Vagina (tissue), 2 donors: ENCODE measurements around the gene PINLYP. TPM values are rescaled to one million over a fixed set of nuclear protein-coding genes. Genes with fewer than 3 reads are reported as not detected.

ENCODE experiments used
- DNase-seq, 2 donors: peaks; one replicate each; pipeline ENCODE4 v3.0.0-alpha.2; 2017; ENCODE audit errors: extremely low spot score in 2 of 2
- H3K27ac ChIP-seq: fragments of 200-600 bp; sonication (generic); one replicate; pipeline ENCODE4 v1.5.1; 2019
- H3K27me3 ChIP-seq: fragments of 200-600 bp; sonication (generic); one replicate; pipeline ENCODE4 v1.5.1; 2019
- H3K36me3 ChIP-seq, 2 donors: fragments of 200-600 bp; sonication (generic); one replicate each; pipeline ENCODE4 v1.5.1; 2017 to 2019
- H3K4me1 ChIP-seq: fragments of 200-600 bp; sonication (generic); one replicate; pipeline ENCODE4 v1.5.1; 2019
- H3K4me3 ChIP-seq, 2 donors: fragments of 200-600 bp; sonication (generic); 1 replicate in 1 of 2; 2 replicates in 1 of 2; pipeline ENCODE4 v1.5.1; 2016 to 2019
- H3K9me3 ChIP-seq: fragments of 200-600 bp; sonication (generic); one replicate; pipeline ENCODE4 v1.5.1; 2019
- POLR2A ChIP-seq, 2 donors: fragments of 450-650 bp; IDR thresholded peaks; one replicate each; pipeline ENCODE4 v1.6.1; 2017; ENCODE audit warnings: antibody characterized with exemption in 2 of 2, mild to moderate bottlenecking in 2 of 2, moderate library complexity in 2 of 2
- POLR2AphosphoS5 ChIP-seq, 2 donors: sonication (generic); formaldehyde crosslinking; IDR thresholded peaks; one replicate each; pipeline ENCODE4 v1.9.0; 2017; ENCODE audit warnings: antibody characterized with exemption in 2 of 2, mild to moderate bottlenecking in 2 of 2, low read depth in 1 of 2; ENCODE audit not compliant: insufficient read depth in 1 of 2
- intact Hi-C: fragments of 100-400 bp; cut with DNase I; formaldehyde crosslinking; loops from one replicate; pipeline ENCODE4 v1.15.1; 2023
- total RNA-seq: library from RNA; depleted of rRNA; stranded (reverse); fragments of >200 nt; gene quantifications from one replicate; pipeline ENCODE4 v1.2.3, GENCODE V29; 2016
- TF ChIP-seq, protein P1 (sequence below), 3 experiments: fragments of 450-650 bp in 2 of 3; fragments of 200-600 bp in 1 of 3; sonication (generic) in 1 of 3; IDR thresholded peaks; one replicate each; pipeline ENCODE4 v1.5.1; 2017 to 2019; ENCODE audit warnings: antibody characterized with exemption in 3 of 3, mild to moderate bottlenecking in 2 of 3, moderate library complexity in 2 of 3

Gene PINLYP
- total RNA-seq, 1 donor from 2014 or later, result 8.8 TPM

DNA sequence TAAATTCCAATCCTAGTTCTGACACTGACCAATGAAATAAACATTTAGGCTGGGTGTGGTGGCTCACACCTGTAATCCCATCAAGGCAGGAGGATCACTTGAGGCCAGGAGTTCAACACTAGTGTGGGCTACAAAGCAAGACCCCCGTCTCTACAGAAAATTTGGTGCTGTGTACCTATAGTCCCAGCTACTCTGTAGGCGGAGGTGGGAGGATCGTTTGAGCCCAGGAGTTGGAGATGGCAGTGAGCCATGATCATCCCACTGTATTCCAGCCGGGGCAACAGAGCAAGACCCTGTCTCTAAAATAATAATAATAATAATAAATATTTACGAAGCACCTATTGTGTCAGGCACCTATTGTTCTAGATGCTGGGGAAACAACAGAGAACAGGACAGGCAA, 13.7 kb downstream of the PINLYP start:
- H3K9me3 ChIP-seq, result no peaks in the 10 kb centered on the region
- no peaks in the 10 kb centered on the region for H3K27me3 ChIP-seq
- no peak overlapping the region for H3K4me3 ChIP-seq
- H3K36me3 ChIP-seq, result peaks cover 0 to 25% of the 10 kb centered on the region in 2 donors
- no peak for TF ChIP-seq POLR2AphosphoS5 (IDR thresholded peaks at IDR 0.05; ENCODE audit: insufficient read depth in 1 of 2, low read depth in 1 of 2)
- TF ChIP-seq, protein P1, sequence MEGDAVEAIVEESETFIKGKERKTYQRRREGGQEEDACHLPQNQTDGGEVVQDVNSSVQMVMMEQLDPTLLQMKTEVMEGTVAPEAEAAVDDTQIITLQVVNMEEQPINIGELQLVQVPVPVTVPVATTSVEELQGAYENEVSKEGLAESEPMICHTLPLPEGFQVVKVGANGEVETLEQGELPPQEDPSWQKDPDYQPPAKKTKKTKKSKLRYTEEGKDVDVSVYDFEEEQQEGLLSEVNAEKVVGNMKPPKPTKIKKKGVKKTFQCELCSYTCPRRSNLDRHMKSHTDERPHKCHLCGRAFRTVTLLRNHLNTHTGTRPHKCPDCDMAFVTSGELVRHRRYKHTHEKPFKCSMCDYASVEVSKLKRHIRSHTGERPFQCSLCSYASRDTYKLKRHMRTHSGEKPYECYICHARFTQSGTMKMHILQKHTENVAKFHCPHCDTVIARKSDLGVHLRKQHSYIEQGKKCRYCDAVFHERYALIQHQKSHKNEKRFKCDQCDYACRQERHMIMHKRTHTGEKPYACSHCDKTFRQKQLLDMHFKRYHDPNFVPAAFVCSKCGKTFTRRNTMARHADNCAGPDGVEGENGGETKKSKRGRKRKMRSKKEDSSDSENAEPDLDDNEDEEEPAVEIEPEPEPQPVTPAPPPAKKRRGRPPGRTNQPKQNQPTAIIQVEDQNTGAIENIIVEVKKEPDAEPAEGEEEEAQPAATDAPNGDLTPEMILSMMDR (IDR thresholded peaks at IDR 0.05), result no peak
- no peak for TF ChIP-seq POLR2A (IDR thresholded peaks at IDR 0.05)
- intact Hi-C loops, result no loop called here
- H3K27ac ChIP-seq, result no peak overlapping the region
- peaks cover 11% of the 10 kb centered on the region for H3K4me1 ChIP-seq
- no peak for DNase-seq

DNA sequence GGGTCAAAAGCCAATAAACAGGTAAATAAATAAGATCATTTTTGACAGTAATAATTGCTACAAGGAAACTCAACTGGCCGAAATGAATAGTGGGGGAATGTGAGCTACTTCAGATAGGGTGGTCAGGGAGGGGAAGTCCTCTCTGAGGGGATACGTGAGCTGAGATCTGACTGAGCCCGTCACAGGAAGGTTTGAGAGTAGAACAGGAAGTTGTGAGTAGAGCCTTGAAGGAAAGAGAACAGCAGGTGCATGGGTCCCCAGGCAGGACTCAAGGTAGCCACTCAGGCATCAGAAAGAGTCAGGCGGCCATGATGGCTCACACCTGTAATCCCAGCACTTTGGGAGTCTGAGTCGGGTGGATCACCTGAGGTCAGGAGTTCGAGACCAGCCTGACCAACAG, 14.1 kb downstream of the PINLYP start:
- no peaks in the 10 kb centered on the region for H3K9me3 ChIP-seq
- no peak overlapping the region for H3K27ac ChIP-seq
- no peak for TF ChIP-seq POLR2A (IDR thresholded peaks at IDR 0.05)
- TF ChIP-seq POLR2AphosphoS5 (IDR thresholded peaks at IDR 0.05; ENCODE audit: insufficient read depth in 1 of 2, low read depth in 1 of 2), result no peak
- TF ChIP-seq, protein P1 (IDR thresholded peaks at IDR 0.05), result no peak
- intact Hi-C loops, result no loop called here
- no peaks in the 10 kb centered on the region for H3K27me3 ChIP-seq
- H3K4me1 ChIP-seq, result peaks cover 15% of the 10 kb centered on the region
- no peak overlapping the region for H3K4me3 ChIP-seq
- peaks cover 0 to 25% of the 10 kb centered on the region in 2 donors for H3K36me3 ChIP-seq
- DNase-seq, result no peak

DNA sequence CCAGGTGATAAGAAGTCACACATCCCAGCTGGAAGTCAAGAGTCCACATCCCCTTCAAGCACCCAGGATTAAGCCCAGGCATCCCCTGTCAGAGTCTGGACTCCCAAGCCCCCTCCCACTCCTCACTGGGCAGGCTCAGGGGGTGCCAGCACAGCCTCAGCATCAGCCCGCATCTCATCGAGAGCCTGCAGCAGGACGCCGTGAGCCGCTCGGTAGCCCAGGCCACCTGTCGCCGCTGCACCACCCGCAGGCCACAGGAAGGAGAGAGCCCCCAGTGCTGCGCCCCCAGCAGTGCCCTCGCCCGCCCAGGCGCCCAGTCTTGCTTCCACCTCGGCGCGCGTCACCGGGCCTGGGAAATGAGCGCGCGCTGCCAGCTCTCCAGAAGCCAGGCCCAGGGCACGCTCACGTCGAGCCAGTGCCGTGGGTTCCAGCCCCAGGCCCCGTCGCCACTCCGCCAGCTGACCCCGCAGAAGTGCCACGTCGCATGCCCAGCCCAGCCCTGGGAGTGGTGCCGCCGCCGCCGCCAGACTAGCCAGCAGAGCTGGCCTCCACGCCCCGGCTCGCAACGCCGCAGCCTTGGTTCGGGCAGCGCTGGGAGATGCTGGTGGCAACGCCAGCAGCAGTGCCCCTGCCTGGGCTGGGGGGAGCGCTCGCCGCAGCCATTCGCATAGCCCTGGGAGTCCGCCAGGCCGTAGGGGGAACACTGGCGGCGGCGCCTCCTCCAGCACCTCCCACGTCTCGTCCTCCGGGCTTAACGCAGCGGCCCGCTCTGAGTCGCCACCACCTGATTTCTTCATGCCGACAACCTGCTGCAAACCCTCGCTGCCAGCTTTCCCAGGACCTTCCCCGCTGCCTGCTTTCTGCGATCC, 16.5 kb downstream of the PINLYP start:
- H3K9me3 ChIP-seq, result no peaks in the 10 kb centered on the region
- peaks cover 28% of the 10 kb centered on the region for H3K4me1 ChIP-seq
- H3K4me3 ChIP-seq, result no peak overlapping the region
- H3K36me3 ChIP-seq, result peaks cover 0 to 25% of the 10 kb centered on the region in 2 donors
- H3K27me3 ChIP-seq, result no peaks in the 10 kb centered on the region
- no peak for DNase-seq
- TF ChIP-seq POLR2AphosphoS5 (IDR thresholded peaks at IDR 0.05; ENCODE audit: insufficient read depth in 1 of 2, low read depth in 1 of 2) (no peak), POLR2A (IDR thresholded peaks at IDR 0.05) (no peak)
- TF ChIP-seq, protein P1 (IDR thresholded peaks at IDR 0.05), result no peak
- intact Hi-C loops, result no loop called here
- no peak overlapping the region for H3K27ac ChIP-seq

DNA sequence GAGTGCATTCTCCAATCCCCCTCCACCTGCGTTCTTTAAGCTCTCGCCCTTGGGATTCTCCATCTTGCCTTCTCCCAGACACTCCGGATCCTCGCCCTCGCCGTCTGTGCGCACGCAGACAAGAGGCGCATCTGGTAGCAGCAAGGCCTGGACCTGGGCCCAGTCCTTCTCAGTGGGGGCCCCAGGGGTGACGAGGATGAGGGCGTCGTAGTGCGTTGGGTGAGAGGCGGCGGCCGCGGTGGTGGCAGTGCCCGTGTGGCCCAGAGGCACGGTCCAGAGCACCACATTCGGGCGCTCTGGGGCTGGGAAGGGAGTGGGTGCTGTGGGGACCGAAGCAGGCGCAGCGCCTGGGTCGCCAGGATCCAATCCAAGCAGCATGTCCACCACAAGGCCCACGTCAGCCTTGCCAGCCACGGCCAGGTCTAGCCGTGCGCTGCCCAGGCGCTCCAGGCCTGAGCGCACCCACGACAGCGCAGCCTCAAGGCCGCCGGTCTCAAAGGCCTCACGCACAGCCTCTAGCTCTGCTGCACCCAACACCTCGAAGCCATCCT, 17.3 kb downstream of the PINLYP start:
- Histone ChIP-seq H3K4me1 (peaks cover 35% of the 10 kb centered on the region), H3K36me3 (peaks cover 0 to 25% of the 10 kb centered on the region in 2 donors)
- DNase-seq, result no peak

More for the DNA sequence above, 17.3 kb downstream of the PINLYP start:
- TF ChIP-seq POLR2A (IDR thresholded peaks at IDR 0.05) (no peak), POLR2AphosphoS5 (IDR thresholded peaks at IDR 0.05; ENCODE audit: insufficient read depth in 1 of 2, low read depth in 1 of 2) (no peak)
- TF ChIP-seq, protein P1 (IDR thresholded peaks at IDR 0.05), result no peak
- no peak overlapping the region for H3K27ac ChIP-seq
- H3K4me3 ChIP-seq, result no peak overlapping the region
- no peaks in the 10 kb centered on the region for H3K9me3 ChIP-seq
- H3K27me3 ChIP-seq, result no peaks in the 10 kb centered on the region
- intact Hi-C loops, result no loop called here
